Stimulated activated CD4-positive, alpha-beta T cell treated with anti-CD3 and anti-CD28 coated beads, Interleukin-1b, Interleukin-23, amount 100 ng/mL, for 48 hours (primary cell): ENCODE measurements around the gene MLH3.

ENCODE experiments used
- DNase-seq: peaks from one replicate; pipeline ENCODE4 v3.0.0-alpha.2; 2020

Gene MLH3

DNA sequence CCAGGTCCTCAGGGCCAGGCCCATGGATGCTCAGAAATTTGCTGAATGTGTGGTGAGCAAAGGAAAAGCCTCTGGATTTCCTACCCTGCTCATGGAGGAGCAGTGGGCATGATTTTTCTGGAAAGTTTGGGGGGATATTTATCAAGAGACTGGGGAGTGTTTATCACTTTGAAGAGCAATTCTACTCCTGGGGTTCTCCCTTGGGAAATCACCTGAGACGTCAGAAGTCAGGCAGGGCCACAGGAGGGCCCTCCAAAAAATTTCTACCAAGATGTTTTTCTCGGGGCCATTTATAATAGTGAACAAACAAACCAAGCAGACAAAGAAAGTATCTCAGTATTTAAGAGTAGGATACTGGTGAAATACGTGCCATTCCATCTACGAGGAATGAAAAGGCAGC is 68.6 kb downstream of the MLH3 start:
- no peak for DNase-seq

DNA sequence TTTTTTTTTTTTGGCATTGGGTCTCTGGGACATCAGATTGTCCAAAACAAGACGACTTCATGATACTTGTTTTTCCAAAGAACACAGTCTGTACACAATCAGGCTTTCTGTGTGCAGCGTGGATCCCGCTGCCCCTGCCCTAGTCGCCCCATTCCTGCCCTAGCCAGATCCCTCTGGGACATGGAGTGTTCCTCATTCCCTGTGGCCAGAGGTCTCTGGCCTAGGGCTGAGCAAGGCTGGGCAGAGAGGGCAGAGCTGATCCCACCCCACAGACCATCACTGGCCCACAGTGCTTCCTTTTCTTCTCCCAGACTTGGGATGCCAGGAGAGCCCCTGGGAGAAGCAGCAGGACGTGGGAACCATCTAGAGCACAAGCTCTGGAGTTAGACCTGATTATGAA is 69.4 kb downstream of the MLH3 start:
- no peak for DNase-seq

DNA sequence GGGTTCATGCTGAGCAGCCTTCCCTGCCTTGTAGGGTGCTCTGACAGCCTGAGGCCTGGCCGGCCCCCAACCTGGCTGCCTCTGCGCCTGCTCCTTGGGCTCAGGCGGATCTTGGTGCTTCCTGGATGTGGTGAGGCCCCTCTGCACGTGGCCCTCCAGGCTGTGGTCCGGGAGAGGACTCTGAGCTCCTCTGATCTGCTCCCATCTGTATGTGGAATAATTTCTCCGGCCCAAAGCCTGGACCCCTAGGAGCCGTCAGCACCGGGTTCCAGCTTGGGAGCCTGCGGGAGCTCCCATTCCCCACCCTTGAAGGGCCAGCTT is 69.8 kb downstream of the MLH3 start:
- no peak for DNase-seq

DNA sequence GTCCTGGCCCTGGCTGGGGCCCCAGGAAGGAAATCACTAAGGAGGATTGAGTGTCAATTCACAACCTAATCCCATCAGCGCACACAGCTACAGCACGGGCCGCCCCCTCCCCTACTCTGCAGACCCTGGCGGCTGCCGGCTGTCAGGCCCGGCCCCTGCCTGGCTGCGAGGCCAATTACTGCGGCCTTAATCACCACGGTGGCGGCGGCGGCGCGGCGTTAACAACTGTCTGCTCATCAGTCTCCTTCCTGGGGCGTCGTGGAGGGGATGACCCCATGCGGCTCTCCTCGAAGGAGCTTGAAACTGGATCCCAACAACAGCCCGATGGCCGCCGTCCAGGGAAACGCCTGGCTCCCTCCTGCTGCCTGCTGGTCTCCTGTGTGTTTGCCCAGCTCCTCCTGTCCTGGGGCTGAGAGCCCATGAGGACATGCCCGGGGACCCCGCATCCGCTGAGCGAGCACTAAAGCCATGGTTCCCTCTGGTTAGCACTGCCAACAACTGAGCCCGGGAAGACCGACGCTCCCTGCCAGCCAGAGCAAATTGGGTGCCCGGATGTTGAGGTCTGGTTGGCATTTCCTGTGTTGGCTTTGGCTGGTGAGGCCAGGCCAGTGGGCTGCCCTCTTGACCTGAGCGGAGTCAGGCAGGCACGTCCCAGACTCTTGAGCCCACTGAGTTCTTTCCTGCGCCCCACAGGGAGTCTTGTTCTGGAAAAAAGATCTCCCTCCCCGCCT is 70.4 kb downstream of the MLH3 start:
- no peak for DNase-seq

DNA sequence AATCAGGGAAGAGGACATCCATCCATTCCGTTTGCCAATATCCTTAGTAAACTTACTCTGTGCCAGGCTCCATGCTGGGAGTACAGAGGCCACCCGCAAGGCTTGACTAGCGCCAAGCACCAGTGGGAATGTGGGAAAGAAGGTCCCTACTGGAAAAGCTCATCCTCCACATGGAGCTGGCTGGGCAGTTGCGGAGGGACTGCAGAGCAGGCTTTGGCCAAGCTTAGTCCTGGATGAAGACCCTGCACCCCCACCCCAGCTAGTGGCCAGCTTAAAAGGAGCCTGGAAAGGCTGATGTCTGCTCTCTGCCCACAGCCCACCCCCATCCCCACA is 70.9 kb downstream of the MLH3 start:
- no peak for DNase-seq

DNA sequence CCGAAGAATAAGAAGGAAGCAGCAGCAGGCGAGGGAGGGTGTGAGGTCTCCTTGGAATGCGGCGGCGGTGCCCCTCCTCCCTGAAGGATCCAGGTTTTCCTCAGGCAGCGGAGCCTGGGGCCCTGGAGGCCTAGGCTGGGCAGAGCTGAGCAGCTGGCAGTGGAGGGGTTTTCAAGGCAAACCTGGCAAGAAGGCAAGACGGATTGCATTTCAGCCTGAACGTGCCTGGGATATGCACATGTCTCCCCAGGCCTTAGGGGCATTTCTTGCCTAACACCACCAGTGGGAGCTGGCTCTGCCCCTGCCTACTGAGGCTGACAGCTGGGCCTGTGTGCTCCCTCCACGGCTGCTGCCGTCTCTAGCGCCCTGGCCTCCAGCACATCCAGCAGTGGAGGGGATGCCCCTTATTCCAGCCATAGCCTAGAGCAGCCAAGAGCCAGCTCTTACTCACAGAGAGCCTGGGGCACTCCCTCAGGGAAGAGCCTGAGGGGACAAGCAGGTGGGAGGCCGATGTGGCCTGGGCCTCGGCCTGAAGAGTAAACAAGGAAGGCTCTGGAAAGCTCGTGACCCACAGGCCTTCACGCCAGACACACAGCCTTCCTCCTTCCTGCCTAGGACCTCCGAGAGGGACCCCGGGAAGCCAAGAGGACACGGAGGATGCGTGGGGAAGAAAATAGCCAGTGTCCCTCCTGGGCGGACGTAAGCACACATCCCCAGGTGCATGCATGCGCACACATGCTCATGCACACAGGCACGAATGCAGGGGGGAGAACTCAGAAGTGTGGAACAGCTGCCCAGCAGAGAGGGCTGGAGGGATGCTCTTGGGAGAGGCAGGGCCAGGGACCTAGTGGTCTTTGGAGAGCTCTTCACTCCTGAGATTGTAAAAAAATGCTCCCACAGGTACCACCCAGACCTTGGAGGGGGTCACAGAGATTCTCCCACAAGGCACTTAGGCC is 71.5 kb downstream of the MLH3 start:
- no peak for DNase-seq

DNA sequence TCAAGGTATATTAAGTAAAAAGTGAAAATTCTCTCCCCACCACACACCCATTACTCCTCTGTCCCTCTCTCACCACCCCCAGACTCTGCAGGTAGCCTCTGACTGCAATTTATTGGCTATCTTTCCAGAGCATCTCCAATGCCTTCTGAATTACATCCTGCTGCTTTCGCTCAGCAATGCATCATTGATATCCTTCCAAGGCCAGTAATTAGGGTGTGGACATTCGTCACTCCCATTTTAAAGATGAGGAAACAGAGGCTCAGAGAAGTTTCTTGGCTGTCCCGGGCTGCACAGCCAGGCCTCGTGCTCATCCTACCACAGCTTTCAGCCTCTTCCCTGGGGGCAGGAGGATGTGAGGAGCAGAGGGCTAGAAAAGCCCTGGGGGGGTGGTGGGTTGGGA is 72.2 kb downstream of the MLH3 start:
- no peak for DNase-seq

DNA sequence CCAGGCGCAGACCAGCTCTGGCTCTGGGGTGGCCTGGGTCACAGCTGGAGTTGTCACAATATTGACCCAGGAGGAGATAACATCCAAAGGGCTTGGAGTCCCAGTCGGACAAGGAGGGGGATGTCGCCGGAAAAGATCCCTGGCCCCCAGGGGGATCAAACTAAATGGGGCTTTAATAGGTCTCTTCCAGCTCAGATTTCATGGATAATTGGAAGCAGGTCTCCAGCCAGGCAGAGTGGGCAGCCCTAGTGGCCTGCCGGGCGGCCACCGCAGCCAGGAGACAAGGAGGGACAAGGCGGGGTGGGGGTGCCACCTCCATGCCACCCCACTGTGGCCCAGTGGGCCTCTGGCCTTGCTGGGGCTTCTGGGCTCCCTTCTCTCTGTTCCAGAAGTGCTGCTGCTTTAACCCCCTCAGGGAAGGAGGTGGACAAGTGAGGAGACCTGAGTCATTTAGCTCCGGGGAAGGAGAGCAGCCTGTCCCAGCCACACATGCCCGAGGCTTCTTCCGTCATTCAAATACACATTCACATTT is 72.8 kb downstream of the MLH3 start:
- no peak for DNase-seq

DNA sequence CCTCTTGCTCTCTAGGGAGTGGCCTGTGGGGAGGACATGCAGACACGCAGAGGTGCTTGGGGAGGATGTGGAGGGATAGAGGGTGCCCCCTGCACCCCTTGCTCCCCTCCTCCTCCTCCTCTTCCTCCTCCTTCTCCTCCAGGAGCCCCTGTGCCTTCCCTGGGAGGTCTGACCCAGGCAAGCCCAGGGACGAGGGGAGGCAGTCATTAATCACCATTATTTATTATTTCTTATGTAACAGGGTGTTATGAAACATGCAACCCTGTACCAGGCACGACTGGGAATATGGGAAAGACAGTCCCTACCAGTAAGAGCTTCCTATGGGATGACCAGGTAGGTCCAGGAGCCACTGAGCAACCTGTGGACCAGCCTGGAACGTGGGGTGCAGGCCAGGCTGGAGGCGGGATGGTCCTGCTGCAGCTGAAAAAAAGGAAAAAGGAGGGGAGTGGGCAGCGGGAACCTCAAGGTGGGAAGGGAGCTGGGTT is 73.3 kb downstream of the MLH3 start:
- DNase-seq, result no peak

DNA sequence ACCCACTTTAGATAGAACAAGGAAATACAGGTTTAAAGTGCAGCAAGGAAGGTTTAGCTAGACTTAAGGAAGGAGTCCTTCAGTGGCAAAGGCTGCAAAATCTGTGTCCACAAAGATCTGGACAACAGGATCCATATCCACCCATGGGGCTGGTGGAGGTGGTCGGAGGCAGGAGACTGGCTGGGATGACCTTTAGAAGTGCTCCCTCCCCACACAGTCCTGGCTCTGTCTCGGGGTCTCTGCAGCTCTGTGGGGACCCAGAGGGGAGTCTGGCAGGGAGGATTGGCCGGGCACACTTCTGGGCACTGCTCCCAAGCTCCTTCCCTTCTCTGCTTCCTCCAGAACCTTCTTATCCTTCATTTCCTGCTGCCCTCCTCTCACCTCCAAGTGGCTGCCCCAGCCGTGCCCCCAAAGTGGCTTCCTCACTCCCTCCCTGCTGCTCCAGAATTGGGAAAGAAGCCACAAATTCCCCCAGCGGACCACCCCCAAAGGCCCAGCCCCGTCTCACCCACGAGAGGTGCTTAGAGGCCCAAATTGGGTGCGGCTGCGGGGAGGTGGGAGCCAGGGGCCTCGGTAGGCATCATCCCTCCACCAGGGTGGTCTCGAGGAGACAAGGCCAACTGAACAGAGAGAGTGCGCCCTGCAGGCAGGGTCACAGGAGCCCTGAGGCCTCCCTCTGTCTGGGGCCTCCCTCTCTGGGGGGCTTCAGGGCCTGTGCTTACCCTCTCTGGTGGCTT is 73.9 kb downstream of the MLH3 start:
- DNase-seq, result no peak

DNA sequence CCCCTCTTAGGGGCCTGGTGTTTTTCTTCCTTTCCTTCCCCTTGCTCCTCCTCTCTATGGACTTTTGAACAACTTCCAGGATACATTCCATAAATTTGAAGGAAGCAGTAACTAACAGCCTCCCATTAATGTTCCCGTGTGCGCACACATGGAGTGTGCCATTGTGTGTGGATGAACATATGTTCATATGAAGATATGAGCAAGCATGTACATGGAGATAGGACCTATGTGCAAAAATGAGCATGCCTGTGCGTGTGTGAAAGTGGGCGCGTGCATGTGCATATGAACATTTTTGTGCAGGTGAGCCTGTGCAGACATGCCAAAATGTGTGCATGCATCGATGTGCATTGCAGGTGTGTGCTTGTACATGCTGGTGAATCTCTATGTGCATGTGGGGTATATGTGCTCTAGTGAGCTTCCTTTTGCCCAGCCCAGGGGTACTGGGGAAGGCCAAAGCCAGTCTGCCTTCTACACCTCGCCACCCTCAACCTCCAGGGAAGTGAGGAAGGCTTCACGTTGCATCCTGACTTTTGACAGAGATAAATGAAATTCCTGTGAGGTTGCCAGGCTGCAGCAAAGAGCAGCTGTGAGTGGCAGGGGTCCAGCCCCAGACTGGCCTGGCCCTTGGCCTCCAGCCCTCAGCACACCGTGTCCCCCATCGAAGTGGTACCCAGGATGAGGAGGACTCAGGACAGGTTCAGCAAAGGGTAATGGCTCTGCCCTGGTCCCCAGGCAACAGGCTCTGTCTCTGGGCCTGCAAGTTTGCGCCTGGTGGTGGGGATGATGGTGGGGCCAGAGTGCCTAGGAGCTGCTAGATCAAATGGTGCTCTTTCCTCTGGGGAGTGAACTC is 74.8 kb downstream of the MLH3 start:
- no peak for DNase-seq

DNA sequence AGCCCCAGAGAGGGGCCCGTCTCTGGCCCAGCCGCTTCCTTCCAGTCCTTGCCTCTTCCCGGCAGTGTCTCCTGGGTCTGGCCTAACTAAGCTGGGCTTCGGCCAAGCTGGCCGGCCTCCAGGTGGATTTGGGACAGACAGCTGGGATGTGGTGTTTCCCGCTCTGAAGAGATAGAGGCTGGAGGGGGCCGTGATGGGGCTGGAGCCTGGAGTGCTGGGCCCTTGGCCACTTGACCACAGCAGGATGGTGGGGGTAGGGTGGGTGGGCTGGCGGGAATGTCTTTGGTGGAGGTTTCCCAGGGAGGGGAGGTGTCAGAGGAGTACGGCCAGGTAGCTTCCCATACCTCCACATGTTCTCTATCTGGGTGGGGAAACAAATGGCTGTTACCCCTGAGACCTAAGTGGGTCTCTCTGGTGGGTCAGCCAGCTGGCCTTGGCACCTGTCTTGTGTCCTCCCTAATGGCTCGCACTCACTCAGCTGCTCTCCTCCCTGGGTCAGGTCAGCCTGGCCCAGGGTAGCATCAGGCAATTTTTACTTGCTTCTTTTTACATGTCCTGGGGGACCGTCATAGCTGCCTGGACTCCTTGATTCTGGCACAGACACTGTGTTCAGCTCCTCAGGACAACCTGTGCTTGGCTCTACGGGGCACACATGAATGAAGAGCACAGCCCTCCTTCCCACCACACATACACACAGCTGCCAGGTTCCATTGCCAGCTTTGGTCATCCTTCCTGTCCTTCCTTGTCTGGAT is 76.0 kb downstream of the MLH3 start:
- no peak for DNase-seq

DNA sequence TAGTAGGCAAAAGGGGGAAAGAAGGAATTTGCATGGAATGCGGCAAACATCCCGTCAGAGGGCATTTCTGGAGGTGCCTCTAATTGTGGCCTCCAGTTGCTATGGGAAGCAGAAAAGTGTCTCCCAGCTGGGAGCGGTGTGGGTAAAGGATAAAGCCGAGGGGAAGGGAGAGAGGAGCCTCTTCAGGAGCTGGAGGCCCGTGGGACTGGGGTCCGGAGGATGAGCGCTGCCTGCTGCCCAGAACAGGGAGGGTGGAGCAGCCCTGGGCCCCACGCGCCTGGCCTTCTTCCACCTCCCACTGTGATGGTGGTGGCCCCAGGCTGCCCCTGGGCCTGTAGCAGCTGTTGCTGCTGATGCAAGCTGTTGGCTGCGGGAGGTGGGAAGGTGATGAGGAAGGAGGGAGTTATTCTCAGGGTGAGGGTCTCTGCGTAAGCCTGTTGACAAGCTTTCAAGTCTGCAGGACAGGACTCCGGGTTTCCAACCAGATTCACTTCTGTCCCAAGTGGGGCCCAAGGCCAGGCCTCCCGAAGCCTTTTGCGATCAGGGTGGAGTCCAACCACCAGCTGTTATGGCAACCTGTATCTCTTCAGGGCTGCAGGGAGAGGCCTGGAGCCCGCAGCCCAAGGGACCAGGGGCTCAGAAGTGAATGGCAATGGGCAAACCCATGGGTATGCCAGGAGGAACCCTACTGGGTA is 76.8 kb downstream of the MLH3 start:
- no peak for DNase-seq

DNA sequence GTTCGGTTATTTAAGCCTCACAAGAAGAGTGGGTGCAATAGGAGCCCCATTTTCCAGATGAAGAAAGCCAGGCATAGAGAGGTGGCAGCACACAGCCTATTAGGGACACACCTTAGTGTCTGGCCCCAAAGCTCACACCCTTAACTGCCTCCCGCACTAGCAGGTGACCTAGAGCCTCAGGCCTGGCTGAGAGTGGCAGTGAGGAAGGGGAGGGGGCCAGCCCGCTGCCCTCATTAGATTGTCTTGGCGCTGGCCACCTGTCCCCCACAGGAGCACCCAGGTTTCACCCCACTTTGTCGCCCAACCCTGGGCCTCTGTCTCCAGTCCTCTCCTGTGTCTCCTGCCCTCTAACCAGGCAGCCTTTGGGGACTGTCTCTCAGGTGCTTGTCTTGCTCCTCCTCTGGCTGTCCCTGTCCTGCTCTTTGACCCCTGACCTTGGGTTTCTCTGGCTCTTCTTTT is 77.3 kb downstream of the MLH3 start:
- DNase-seq, result no peak

DNA sequence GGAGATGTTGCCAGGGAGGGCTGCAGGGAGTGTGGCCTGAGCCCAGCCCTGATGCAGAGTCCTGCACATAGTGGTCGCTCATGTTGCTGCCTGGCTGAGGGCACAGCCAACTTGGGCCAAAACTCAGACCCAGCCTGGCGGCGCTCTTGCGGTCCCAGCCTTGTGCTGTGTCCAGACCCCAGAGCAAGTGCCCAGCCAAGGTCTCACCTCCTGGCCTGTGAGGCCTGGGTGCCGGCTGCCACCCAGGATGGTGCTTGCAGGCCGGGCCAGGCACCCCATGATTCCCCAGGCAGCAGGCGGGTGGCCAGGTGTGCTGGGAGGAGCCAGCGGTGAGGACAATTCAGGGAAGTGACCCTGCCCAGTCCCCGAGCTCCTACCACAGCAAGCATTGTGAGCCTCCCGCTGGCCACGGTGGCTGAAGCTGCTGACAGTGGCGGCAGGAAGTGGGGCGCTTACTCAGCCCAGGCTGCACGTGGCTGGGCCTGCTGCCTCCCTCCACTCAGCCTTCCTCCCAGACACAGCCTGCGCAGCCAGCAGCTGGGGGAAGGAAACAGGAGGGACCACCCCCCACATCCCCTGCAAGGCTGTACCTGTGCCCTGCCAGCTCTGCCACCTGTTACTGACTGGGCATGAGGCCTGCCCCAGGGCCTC is 78.1 kb downstream of the MLH3 start:
- DNase-seq, result peak; percentile 22

DNA sequence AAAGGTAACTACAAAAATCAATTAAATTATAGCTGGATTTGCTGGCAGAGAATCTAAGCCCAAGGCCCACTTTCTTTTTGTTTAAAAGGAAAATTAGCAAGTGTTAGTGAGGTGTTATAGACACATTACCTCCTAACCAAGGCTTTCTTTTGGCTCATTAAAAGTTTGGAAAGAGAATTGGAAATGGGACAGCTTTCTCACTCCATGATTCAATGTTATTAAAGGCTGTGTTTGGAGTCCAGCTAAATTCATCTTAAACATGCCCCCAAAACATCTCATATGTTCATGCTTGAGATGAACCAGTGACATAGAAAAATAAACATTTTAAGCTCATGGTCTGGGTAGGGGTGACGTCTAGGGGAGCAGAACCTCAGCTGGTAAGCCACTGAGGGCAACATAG is 82.5 kb downstream of the MLH3 start:
- DNase-seq, result no peak

DNA sequence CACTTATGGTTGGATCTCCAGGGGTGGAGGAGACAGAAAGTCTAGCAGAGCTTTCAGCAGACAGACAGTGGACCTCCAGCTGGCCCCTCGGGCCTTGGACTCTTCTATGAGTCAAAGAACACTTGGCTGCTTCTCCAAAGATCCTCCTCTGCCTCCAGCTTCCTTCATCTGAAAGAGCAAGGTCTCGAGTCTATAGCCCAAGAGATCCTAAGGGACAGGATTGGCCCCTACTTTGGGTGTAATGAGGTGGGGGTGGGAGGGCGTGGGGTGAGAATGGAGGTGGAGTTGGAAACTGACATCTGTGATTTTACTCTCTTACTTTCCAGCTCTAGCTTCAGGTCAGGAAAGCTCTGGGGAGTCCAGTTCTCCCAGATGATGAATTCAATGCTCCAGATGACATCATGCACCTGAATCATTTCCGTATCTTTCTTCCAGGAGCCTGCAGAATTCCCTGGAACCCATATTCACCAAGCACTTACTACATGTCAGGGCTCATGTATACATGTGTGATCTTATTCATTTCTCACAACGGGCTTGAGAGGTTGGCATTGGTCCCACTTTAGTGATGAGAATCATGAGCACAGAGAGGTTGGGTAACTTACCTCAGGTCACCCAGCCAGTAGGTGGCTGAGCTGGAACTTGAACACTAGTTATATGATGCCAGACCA is 85.6 kb downstream of the MLH3 start:
- DNase-seq, result no peak

DNA sequence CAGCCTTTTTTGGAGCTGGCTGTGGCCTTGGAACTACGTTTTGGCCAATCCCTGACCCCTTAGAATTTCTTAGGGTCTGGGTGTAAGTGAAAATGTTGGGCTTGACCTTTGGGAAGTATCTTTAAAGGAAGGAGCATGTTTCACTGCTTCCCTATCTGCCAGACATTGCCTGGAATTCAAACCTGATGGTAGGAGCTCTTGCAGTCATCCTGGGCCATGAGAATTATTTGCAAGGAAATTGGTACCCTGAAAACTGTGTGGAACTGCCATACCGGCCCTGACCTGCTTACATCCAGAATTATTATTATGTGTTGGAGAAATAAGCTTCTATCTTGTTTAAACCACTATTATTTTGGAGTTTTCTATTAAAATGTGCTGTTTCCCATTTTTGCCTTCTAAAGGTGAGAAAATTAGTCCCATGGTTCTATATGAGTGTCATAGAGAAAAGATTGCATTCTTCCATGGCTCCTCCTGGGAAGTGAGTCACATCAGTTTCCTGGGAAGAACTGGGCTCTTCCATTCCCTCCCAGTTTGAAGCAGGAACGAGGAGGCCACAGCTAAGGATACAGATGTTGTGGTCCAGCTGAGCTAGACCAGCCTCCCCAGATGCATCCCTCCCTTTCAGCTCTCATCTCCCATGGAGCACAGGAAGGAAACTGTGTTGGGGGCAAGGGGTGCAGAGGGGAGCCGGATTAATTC is 86.3 kb downstream of the MLH3 start:
- DNase-seq, result no peak
